Loucy (cell line): Measurements from ENCODE around the gene MTFR1L.

Experiments
- H2AFZ ChIP-seq: fragments of 200-600 bp; sonication (generic); 2 replicates; pipeline ENCODE4 v1.6.0; 2016; ENCODE audit warnings: antibody characterized with exemption, mild to moderate bottlenecking, low read length, moderate library complexity
- H3F3A ChIP-seq: fragments of 200-600 bp; 2 replicates; pipeline ENCODE4 v1.6.0; 2016; ENCODE audit warnings: antibody characterized with exemption, low read depth, mild to moderate bottlenecking
- H3K27me3 ChIP-seq: fragments of 200-600 bp; sonication (generic); 2 replicates; pipeline ENCODE4 v1.6.1; 2014; ENCODE audit warnings: low read length, mild to moderate bottlenecking; ENCODE audit not compliant: insufficient read depth, poor library complexity, severe bottlenecking
- H3K36me3 ChIP-seq: fragments of 200-600 bp; sonication (generic); 2 replicates; pipeline ENCODE4 v1.6.1; 2016; ENCODE audit warnings: low read length; ENCODE audit not compliant: insufficient read depth
- H3K4me1 ChIP-seq: fragments of 200-600 bp; sonication (generic); 2 replicates; pipeline ENCODE4 v1.5.1; 2014; ENCODE audit warnings: low read length, mild to moderate bottlenecking; ENCODE audit not compliant: insufficient read depth, poor library complexity, severe bottlenecking
- H3K4me2 ChIP-seq: fragments of 200-600 bp; sonication (generic); 2 replicates; pipeline ENCODE4 v1.6.0; 2014; ENCODE audit warnings: antibody characterized with exemption, low read length, low read depth, mild to moderate bottlenecking; ENCODE audit not compliant: poor library complexity, severe bottlenecking
- H3K4me3 ChIP-seq: fragments of 200-600 bp; sonication (generic); 2 replicates; pipeline ENCODE4 v1.5.1; 2014; ENCODE audit warnings: low read length, mild to moderate bottlenecking, mixed read lengths; ENCODE audit not compliant: poor library complexity, severe bottlenecking
- H3K79me2 ChIP-seq: fragments of 200-600 bp; sonication (generic); 2 replicates; pipeline ENCODE4 v1.6.1; 2014; ENCODE audit warnings: low read length; ENCODE audit not compliant: insufficient read depth
- H3K9ac ChIP-seq: fragments of 200-600 bp; sonication (generic); 2 replicates; pipeline ENCODE4 v1.6.0; 2014; ENCODE audit warnings: mild to moderate bottlenecking, low read depth, low read length, moderate library complexity; ENCODE audit not compliant: poor library complexity, severe bottlenecking
- H3K9me2 ChIP-seq: fragments of 200-600 bp; sonication (generic); replicated peaks from 2 replicates; pipeline ENCODE4 v1.6.1; 2016; ENCODE audit warnings: low read depth, low read length, mixed read lengths
- H3K9me3 ChIP-seq: fragments of 200-600 bp; sonication (generic); 2 replicates; pipeline ENCODE4 v1.6.1; 2014; ENCODE audit warnings: mild to moderate bottlenecking, antibody characterized with exemption, low read length, low read depth; ENCODE audit not compliant: insufficient read depth
- H4K20me1 ChIP-seq: fragments of 200-600 bp; sonication (generic); 2 replicates; pipeline ENCODE4 v1.6.0; 2014; ENCODE audit warnings: antibody characterized with exemption, low read length, mild to moderate bottlenecking; ENCODE audit not compliant: insufficient read depth, poor library complexity, severe bottlenecking
- CTCF ChIP-seq: fragments of 200-600 bp; sonication (generic); conservative IDR thresholded peaks from 2 replicates; pipeline ENCODE4 v1.5.1; 2014; ENCODE audit warnings: mild to moderate bottlenecking, antibody characterized with exemption, low read length
- EZH2phosphoT487 ChIP-seq: fragments of 200-600 bp; IDR thresholded peaks from 2 replicates; pipeline ENCODE4 v1.6.1; 2018; ENCODE audit warnings: antibody characterized with exemption, mild to moderate bottlenecking, moderate library complexity, borderline replicate concordance

MTFR1L gene

DNA sequence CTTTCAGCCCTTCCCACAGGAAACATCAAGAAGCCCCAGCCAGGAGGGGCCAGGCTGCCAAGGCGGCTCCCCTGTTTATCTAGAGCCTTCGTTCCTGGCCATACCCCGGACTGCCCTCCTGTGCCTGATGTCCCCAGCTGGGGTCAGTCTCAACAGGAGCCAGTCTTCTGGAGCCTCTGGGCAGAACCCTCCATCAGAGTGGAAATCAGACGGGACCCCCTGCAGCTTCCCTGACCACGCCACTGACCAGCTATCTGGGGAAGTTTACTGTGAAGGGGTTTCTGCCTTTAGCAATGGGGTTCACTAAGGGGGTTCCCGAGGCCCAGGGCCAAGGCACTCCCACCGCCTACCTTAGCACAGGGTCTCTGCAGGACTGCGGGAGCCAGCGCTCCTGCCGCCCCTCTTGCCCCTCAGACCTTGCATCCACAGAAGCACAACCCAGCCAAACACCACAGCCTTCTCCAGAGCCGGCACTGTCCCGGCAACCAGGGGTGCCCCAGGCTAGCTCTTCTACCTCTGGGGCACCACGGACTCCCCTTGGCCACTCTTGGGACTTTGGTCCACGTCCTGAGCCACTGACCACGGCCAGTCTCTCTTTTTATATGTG, 3.5 kb upstream of the MTFR1L start:
- H2AFZ ChIP-seq, result no peak overlapping the region
- H3F3A ChIP-seq, result no peaks in the 10 kb centered on the region
- H3K4me3 ChIP-seq, result no peak overlapping the region
- H3K27me3 ChIP-seq, result no peaks in the 10 kb centered on the region
- no peak overlapping the region for H3K4me2 ChIP-seq
- peaks cover 18% of the 10 kb centered on the region; the same call in 1 of the 2 replicates for H3K79me2 ChIP-seq
- H3K9ac ChIP-seq, result no peak overlapping the region
- H3K4me1 ChIP-seq, result peaks cover 20% of the 10 kb centered on the region
- no peak for TF ChIP-seq EZH2phosphoT487
- TF ChIP-seq CTCF, result no peak
- H3K9me3 ChIP-seq, result no peaks in the 10 kb centered on the region
- H4K20me1 ChIP-seq, result peaks cover 11% of the 10 kb centered on the region
- no peaks in the 10 kb centered on the region for H3K36me3 ChIP-seq
- no peaks in the 10 kb centered on the region for H3K9me2 ChIP-seq

DNA sequence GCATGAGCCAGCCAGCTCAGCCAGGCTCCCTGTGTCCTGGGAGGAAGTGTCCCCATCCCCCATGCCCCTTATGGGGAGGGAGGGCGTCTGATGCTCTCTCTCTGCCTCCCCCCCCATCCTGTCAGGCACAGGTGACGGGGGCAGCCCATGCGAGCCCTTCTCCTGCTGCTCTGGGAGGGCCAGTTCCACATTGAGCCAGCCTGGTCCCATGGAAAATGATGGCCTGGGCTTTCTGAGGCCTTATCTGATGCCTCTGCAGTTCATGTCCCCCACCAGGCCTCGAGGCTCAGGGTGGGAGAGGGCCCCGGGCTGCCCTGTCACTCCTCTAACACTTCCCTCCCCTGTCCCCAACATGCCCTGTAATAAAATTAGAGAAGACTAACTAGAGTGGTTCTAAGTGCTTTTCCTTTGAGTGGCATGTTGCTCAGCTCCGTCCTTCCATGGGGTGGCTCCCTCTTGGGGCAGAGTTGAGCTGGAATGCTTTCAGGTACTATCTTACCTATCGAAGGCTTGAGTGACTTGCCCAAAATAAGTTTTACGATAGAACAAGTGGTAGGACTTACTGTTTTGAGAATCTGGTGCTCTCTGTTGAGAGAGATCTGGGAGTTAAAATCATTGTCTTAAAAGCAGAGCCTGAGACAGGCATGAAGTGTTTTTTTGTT, 1.8 kb upstream of the MTFR1L start:
- TF ChIP-seq CTCF (peak; percentile 23; the same call in 1 of the 2 replicates), EZH2phosphoT487 (no peak)
- no peaks in the 10 kb centered on the region for H3K36me3 ChIP-seq
- H3F3A ChIP-seq, result no peaks in the 10 kb centered on the region
- peak overlapping the region; percentile 92 for H3K4me2 ChIP-seq
- peaks cover 30% of the 10 kb centered on the region for H3K4me1 ChIP-seq
- H3K4me3 ChIP-seq, result no peak overlapping the region
- H3K27me3 ChIP-seq, result no peaks in the 10 kb centered on the region
- peaks cover 29% of the 10 kb centered on the region; the same call in 1 of the 2 replicates for H3K79me2 ChIP-seq
- H3K9me3 ChIP-seq, result no peaks in the 10 kb centered on the region
- peaks cover 19% of the 10 kb centered on the region for H4K20me1 ChIP-seq
- H3K9ac ChIP-seq, result peak overlapping the region; percentile 86
- H2AFZ ChIP-seq, result no peak overlapping the region
- H3K9me2 ChIP-seq, result no peaks in the 10 kb centered on the region

GRCh38 chr1:25818569-25818968, 1.2 kb upstream of the MTFR1L start:
- Histone ChIP-seq H3K4me3 (peak overlapping the region; percentile 99), H3K9ac (peak overlapping the region; percentile 86)

More at GRCh38 chr1:25818569-25818968, 1.2 kb upstream of the MTFR1L start:
- peaks cover 19% of the 10 kb centered on the region for H4K20me1 ChIP-seq
- H3K9me3 ChIP-seq, result no peaks in the 10 kb centered on the region
- H3K79me2 ChIP-seq, result peaks cover 29% of the 10 kb centered on the region; the same call in 1 of the 2 replicates
- H3K9me2 ChIP-seq, result no peaks in the 10 kb centered on the region
- H3K4me1 ChIP-seq, result peaks cover 30% of the 10 kb centered on the region
- H3K4me2 ChIP-seq, result peak overlapping the region; percentile 92
- no peaks in the 10 kb centered on the region for H3K36me3 ChIP-seq
- no peak overlapping the region for H2AFZ ChIP-seq
- TF ChIP-seq CTCF, result no peak
- TF ChIP-seq EZH2phosphoT487, result no peak
- H3K27me3 ChIP-seq, result no peaks in the 10 kb centered on the region
- no peaks in the 10 kb centered on the region for H3F3A ChIP-seq
